Astrocyte of the cerebellum (primary cell): ENCODE measurements around the gene ADPRM.
"Not testable (repeated sequence)": the region's sequence is repeated elsewhere in the genome, so short reads cannot be mapped to it uniquely, and the experiment has no call there.

Experiments
- DNase-seq: peaks from one replicate; pipeline ENCODE4 v3.0.0-alpha.2; 2011; ENCODE audit warnings: low read depth
- H3K4me3 ChIP-seq: 2 replicates; pipeline ENCODE4 v1.5.1; 2011; ENCODE audit warnings: mild to moderate bottlenecking, low read depth, low read length, moderate library complexity
- in situ Hi-C: cut with HindIII; loops from 2 replicates; pipeline ENCODE4 v1.10.0; 2017; ENCODE audit warnings: low sequenced_read_pairs
- TF ChIP-seq, protein P1 (sequence below): IDR thresholded peaks from 2 replicates; pipeline ENCODE4 v1.5.1; 2012; ENCODE audit warnings: low read length, low read depth, moderate library complexity, mild to moderate bottlenecking; ENCODE audit errors: missing control alignments

ADPRM gene

DNA sequence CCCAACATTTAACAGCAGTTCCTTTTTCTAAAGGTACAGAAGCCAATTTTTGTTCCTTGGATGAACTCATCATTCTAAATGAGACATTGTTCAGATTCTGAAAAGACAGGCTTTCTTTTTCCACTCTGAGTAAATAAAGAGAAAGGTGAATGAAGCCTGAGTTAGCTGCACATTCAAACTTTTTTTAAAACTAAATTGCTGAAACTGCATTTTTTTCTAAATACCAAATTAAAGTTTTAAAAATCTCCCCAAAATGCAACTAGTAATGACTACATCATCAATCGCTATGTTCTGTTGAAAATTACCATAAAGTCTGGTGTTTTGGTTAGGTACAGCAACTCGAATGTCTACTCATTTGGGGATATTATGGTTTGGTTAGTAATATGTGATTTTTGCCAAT, 9.9 kb upstream of the ADPRM start:
- H3K4me3 ChIP-seq: no peak overlapping the region
- no peak for DNase-seq
- in situ Hi-C loops: no loop called here
- TF ChIP-seq, protein P1, sequence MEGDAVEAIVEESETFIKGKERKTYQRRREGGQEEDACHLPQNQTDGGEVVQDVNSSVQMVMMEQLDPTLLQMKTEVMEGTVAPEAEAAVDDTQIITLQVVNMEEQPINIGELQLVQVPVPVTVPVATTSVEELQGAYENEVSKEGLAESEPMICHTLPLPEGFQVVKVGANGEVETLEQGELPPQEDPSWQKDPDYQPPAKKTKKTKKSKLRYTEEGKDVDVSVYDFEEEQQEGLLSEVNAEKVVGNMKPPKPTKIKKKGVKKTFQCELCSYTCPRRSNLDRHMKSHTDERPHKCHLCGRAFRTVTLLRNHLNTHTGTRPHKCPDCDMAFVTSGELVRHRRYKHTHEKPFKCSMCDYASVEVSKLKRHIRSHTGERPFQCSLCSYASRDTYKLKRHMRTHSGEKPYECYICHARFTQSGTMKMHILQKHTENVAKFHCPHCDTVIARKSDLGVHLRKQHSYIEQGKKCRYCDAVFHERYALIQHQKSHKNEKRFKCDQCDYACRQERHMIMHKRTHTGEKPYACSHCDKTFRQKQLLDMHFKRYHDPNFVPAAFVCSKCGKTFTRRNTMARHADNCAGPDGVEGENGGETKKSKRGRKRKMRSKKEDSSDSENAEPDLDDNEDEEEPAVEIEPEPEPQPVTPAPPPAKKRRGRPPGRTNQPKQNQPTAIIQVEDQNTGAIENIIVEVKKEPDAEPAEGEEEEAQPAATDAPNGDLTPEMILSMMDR: no peak

GRCh38 chr17:10695875-10696407, 1.5 kb upstream of the ADPRM start:
- DNase-seq, in situ Hi-C loops: not testable (repeated sequence)
- H3K4me3 ChIP-seq: peak overlapping the region; percentile 79

- in situ Hi-C loops: no loop called here
- DNase-seq: no peak
- peak overlapping the region; percentile 79 for H3K4me3 ChIP-seq
- TF ChIP-seq, protein P1: no peak
These were observed 863 bp downstream of the ADPRM start for GRCh38 chr17:10698096-10698818.

DNA sequence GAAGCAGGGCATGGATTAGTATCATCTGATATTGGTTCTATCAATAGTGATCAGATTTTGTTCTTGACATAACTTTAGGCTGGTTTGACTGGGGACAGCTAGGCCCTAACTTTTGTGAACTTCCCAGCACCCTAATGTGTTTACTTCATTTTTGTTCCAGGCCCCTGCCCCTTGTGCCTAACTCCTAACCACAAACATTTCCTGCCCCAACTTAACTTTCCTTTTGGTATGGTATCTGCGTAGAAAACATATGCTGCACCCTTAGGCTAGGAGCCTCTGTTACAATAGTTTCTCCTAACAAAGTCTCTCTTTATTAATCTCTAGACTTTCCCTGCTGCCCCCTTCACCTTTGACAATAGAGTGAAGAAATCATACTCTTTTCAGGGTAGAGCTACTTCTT, 2.5 kb downstream of the ADPRM start:
- in situ Hi-C loops: no loop called here

GRCh38 chr17:10702574-10702973, 5.2 kb downstream of the ADPRM start:
- H3K4me3 ChIP-seq: no peak overlapping the region
- TF ChIP-seq, protein P1: no peak
- DNase-seq: no peak
- in situ Hi-C loops: no loop called here

More for the DNA sequence above, 2.5 kb downstream of the ADPRM start:
- TF ChIP-seq, protein P1: no peak
- no peak for DNase-seq
- H3K4me3 ChIP-seq: no peak overlapping the region

DNA sequence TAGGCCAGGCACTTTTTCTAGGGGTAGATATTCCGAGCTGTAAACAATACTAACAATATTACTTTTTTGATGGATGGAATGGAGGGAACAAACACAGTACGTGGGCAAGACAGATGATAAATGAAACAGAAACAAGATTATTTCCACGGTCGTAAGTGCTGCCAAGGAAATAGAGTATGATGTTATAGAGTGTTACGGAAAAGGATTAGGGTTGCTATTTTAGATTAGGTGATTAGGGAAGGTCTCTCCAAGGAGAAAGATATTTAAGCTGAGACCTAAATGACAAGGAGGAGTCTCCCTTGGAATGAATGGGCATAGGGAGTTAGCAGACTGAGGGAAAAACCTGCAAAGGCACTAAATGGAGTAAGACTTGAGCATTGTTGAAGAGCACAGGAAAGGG, 8.3 kb downstream of the ADPRM start:
- TF ChIP-seq, protein P1: no peak

DNA sequence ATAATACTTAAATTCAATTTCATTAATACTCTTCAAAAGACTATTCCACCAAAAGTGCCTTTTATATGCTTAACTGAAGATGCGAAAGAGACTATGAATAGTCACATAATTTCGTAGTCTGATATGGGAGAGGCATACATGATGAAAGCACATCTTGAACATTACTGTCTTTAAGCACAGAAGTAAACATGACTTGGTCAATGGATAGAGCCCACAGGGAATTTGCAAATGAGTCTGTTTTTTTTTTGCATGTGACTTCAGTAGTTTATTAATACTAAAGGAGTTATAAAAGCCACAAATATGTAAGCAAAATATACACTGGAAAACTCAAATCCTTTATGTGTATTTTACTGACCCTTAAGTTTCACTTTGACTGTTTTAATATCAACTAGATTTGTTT, 15.9 kb downstream of the ADPRM start:
- in situ Hi-C loops: no loop called here
- TF ChIP-seq, protein P1: no peak
- no peak overlapping the region for H3K4me3 ChIP-seq
- no peak for DNase-seq

More for the DNA sequence above, 8.3 kb downstream of the ADPRM start:
- DNase-seq: no peak
- in situ Hi-C loops: no loop called here
- H3K4me3 ChIP-seq: no peak overlapping the region
